Ovary (tissue), 9 donors: ENCODE data around the gene RPS6KA5. TPM values are rescaled to one million over a fixed set of nuclear protein-coding genes. Genes with fewer than 3 reads are reported as not detected.

Experiments
- DNase-seq, 5 donors: peaks; one replicate each; pipeline ENCODE4 v3.0.0-alpha.2; 2019 to 2020
- H3K27ac ChIP-seq, 2 donors: fragments of 200-600 bp; one replicate each; pipeline versions ENCODE4 v1.5.1 to v1.8.0; 2019 to 2022
- H3K27me3 ChIP-seq: fragments of 200-600 bp; one replicate; pipeline ENCODE4 v1.8.0; 2022
- H3K36me3 ChIP-seq: fragments of 200-600 bp; sonication (generic); one replicate; pipeline ENCODE4 v1.5.1; 2019
- H3K4me1 ChIP-seq: one replicate; pipeline ENCODE4 v1.8.1; 2013; ENCODE audit warnings: mild to moderate bottlenecking, moderate library complexity; ENCODE audit not compliant: insufficient read depth
- H3K4me3 ChIP-seq: fragments of 200-600 bp; sonication (generic); one replicate; pipeline ENCODE4 v1.5.1; 2017
- H3K9me3 ChIP-seq, 2 donors: fragments of 200-600 bp in 1 of 2; sonication (generic) in 1 of 2; one replicate each; pipeline versions ENCODE4 v1.5.1 to v1.8.1; 2013 to 2019; ENCODE audit warnings: mild to moderate bottlenecking in 1 of 2, moderate library complexity in 1 of 2
- CTCF ChIP-seq, 3 donors: fragments of 450-650 bp in 2 of 3; fragments of 200-600 bp in 1 of 3; IDR thresholded peaks; one replicate each; pipeline versions ENCODE4 v1.5.1 to v1.8.0; 2016 to 2022; ENCODE audit warnings: antibody characterized with exemption in 3 of 3, mild to moderate bottlenecking in 1 of 3
- EP300 ChIP-seq: sonication (generic); formaldehyde crosslinking; IDR thresholded peaks from one replicate; pipeline ENCODE4 v1.6.1; 2017; ENCODE audit warnings: antibody characterized with exemption
- POLR2A ChIP-seq: fragments of 450-650 bp; IDR thresholded peaks from one replicate; pipeline ENCODE4 v1.6.1; 2017; ENCODE audit warnings: antibody characterized with exemption, mild to moderate bottlenecking, moderate library complexity
- WGBS, 3 donors: extraction: QIAGEN DNeasy Blood & Tissue Kit in 1 of 3; methylation state at CpG; one replicate each; pipeline versions ENCODE4 v1.1.5 to v1.1.7; 2013 to 2017; 5-methylcytosine and 5-hydroxymethylcytosine counted together
- intact Hi-C, 4 donors: fragments of 100-400 bp; cut with DNase I; formaldehyde crosslinking; loops; one replicate each; pipeline versions ENCODE4 v1.11.0 to v1.15.1; 2022 to 2023
- polyA plus RNA-seq, 2 donors: library from polyadenylated mRNA; stranded (reverse); fragments of 200-250 nt in 1 of 2; fragments of 350-450 nt in 1 of 2; fragmentation: Illumina TruSeq in 1 of 2; extraction: RNeasy Lipid Tissue Mini Kit (QIAGEN cat#74804) in 1 of 2; gene quantifications; one replicate each; pipeline ENCODE4 v1.2.3, GENCODE V29; 2013 to 2014
- total RNA-seq, 7 donors: library from RNA; depleted of rRNA in 2 of 7; stranded (reverse); fragments of >200 nt in 2 of 7; fragmentation: NEBNext Ultra II Directional in 3 of 7; extraction: Animal tissue kit (Norgen Biotek cat#: 25700) in 3 of 7; gene quantifications; one replicate each; pipeline versions ENCODE4 v1.1.0 to v1.2.4, GENCODE V29; 2016 to 2023
- donor health status: DM: no; HTN: no; CAD: no; lungs with moderate emphysema.
- donor health status: DM: no; HTN: no; CAD: no.
- donor health status: Bipolar disorder and iron deficiency.
- donor health status: DM: yes; HTN: yes; CAD: no.
- donor health status: DM: no; HTN: no; CAD: no.
- donor health status: DM: yes; HTN: yes; CAD: no.

The RPS6KA5 gene
- total and polyA plus RNA-seq, 9 donors = 3.8 to 19.0 (median 8.4) TPM

GRCh38 chr14:90966493-90966892 lies 93.9 kb downstream of the RPS6KA5 start:
- Histone ChIP-seq H3K27me3 (no peaks in the 10 kb centered on the region), H3K36me3 (no peaks in the 10 kb centered on the region), H3K4me1 (no peaks in the 10 kb centered on the region), H3K4me3 (no peak overlapping the region), H3K27ac (no peak overlapping the region), H3K9me3 (no peaks in the 10 kb centered on the region)
- intact Hi-C loops = no loop called here
- TF ChIP-seq CTCF (IDR thresholded peaks at IDR 0.05) (no peak), EP300 (no peak), POLR2A (no peak)
- 33 to 73% (median 53%) methylated on average over 3 of the region's 3 CpGs for WGBS, 3 donors
- no peak for DNase-seq

GRCh38 chr14:90965765-90966164 lies 94.7 kb downstream of the RPS6KA5 start:
- no peaks in the 10 kb centered on the region for H3K36me3 ChIP-seq
- H3K4me1 ChIP-seq = no peaks in the 10 kb centered on the region
- H3K9me3 ChIP-seq = no peaks in the 10 kb centered on the region
- WGBS, 3 donors = 93 to 95% (median 95%) methylated on average over 3 of the region's 3 CpGs
- no peak for DNase-seq
- no peak overlapping the region for H3K4me3 ChIP-seq
- TF ChIP-seq CTCF (IDR thresholded peaks at IDR 0.05) (no peak), POLR2A (no peak), EP300 (no peak)
- no peak overlapping the region for H3K27ac ChIP-seq
- H3K27me3 ChIP-seq = no peaks in the 10 kb centered on the region
- intact Hi-C loops = no loop called here

DNA sequence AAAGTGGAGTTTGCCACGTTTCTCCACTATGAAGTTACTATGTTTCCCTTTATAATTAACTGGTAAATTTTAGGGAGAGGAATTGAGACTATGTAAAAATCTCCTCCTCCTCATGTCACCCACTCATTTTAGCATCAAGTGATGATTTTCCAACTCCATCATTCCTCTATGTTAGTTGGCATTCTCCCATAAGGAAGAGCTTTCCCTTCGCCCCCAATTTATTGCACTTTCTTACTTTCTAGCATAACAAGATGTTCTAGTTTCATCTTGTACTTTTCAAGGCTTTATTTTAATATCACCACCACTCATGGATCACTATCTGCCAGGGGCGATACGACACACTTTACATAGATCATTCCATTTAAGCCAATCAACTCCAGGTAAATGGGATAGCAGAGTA lies 97.1 kb downstream of the RPS6KA5 start:
- WGBS, 3 donors = 85 to 91% (median 90%) methylated on average over 4 of the region's 4 CpGs
- TF ChIP-seq EP300 (no peak), POLR2A (no peak), CTCF (IDR thresholded peaks at IDR 0.05) (no peak)

DNA sequence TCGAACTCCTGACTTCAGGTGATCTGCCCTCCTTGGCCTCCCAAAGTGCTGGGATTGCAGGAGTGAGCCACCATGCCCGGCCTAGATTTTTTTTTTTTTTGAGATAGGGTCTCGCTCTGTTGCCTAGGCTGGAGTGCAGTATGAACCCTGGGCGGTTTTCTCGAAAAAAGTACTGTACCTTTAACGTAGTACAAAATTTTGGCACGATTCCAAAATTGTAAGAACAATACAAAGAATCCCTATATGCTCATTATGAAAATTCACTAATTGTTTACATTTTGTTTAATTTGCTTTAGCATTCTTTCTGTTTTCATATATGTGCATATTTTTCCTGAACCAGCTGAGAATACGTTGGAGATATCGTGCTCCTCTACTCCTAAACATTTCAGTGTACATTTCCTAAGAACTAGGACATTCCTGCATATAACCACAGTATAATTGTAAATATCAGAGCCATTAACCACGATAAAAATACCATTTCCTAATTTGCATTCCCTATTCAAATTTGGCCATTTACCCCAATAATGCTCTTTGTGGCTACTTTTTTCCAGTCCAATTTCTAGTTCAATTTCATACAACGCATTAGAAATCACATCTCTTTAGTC lies 97.8 kb downstream of the RPS6KA5 start:
- H3K36me3 ChIP-seq = no peaks in the 10 kb centered on the region
- no peak for DNase-seq
- H3K27ac ChIP-seq = no peak overlapping the region
- intact Hi-C loops = no loop called here
- no peak for TF ChIP-seq POLR2A
- TF ChIP-seq EP300 = no peak
- TF ChIP-seq CTCF (IDR thresholded peaks at IDR 0.05) = no peak
- 85 to 88% (median 86%) methylated on average over 11 of the region's 11 CpGs for WGBS, 3 donors
- no peaks in the 10 kb centered on the region for H3K4me1 ChIP-seq
- H3K9me3 ChIP-seq = no peaks in the 10 kb centered on the region
- no peaks in the 10 kb centered on the region for H3K27me3 ChIP-seq
- H3K4me3 ChIP-seq = no peak overlapping the region

More for the DNA sequence above, 97.1 kb downstream of the RPS6KA5 start:
- H3K27me3 ChIP-seq = no peaks in the 10 kb centered on the region
- intact Hi-C loops = no loop called here
- H3K9me3 ChIP-seq = no peaks in the 10 kb centered on the region
- H3K4me3 ChIP-seq = no peak overlapping the region
- no peak overlapping the region for H3K27ac ChIP-seq
- H3K4me1 ChIP-seq = no peaks in the 10 kb centered on the region
- no peak for DNase-seq
- H3K36me3 ChIP-seq = no peaks in the 10 kb centered on the region
